OCI-LY1 (cell line): Measurements from ENCODE around the gene WBP2NL.

ENCODE experiments used
- EZH2 ChIP-seq: fragments of 200-600 bp; sonication (generic), shearing (Covaris generic); IDR thresholded peaks from 2 replicates; pipeline ENCODE4 v1.8.0; 2017; ENCODE audit warnings: borderline replicate concordance, mixed run types, mild to moderate bottlenecking, antibody characterized with exemption, low read length, moderate library complexity, mixed read lengths
- TF ChIP-seq, protein P1 (sequence below): fragments of 200-600 bp; sonication (generic), shearing (Covaris generic); IDR thresholded peaks from 2 replicates; pipeline ENCODE4 v1.5.1; 2017; ENCODE audit warnings: mild to moderate bottlenecking, antibody characterized with exemption, low read length, moderate library complexity, mixed read lengths

DNA sequence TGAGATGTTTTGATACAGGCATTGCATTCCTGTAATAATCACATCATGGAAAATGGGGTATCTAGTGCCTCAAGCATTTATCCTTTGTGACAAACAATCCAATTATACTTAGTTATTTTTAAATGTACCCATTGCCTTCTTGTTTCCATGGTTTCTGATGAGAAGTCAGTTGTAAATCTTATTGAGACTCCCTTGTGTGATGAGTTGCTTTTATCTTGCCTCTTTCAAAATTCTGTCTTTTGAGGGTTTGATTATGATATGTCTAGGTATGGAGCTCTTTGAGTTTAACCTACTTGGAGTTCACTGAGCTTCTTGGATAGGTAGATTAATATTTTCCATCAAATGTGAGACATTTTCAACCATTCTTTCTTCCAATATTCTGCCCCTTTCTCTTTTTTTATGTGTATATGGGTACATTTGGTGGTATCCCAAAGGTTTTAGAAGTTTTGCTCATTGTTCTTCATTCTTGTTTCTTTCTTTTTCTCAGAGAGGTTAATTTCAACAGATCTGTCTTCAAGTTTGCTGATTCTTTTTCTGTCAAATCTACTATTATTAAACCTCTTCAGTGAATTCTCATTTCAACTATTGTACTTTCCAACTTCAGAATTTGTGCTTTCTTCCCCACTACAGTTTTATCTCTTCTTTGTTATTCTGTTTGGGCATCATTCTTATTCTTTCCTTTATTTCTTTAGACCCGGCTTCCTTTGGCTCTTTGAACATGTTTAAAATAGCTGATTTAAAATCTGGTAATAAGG, 58.3 kb downstream of the WBP2NL start:
- TF ChIP-seq, protein P1, sequence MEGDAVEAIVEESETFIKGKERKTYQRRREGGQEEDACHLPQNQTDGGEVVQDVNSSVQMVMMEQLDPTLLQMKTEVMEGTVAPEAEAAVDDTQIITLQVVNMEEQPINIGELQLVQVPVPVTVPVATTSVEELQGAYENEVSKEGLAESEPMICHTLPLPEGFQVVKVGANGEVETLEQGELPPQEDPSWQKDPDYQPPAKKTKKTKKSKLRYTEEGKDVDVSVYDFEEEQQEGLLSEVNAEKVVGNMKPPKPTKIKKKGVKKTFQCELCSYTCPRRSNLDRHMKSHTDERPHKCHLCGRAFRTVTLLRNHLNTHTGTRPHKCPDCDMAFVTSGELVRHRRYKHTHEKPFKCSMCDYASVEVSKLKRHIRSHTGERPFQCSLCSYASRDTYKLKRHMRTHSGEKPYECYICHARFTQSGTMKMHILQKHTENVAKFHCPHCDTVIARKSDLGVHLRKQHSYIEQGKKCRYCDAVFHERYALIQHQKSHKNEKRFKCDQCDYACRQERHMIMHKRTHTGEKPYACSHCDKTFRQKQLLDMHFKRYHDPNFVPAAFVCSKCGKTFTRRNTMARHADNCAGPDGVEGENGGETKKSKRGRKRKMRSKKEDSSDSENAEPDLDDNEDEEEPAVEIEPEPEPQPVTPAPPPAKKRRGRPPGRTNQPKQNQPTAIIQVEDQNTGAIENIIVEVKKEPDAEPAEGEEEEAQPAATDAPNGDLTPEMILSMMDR, result no peak
- TF ChIP-seq EZH2, result no peak
